Tibial nerve (tissue), 4 donors: Measurements from ENCODE around the gene NUP214.

Source experiments
- EP300 ChIP-seq, 2 donors: sonication (generic); formaldehyde crosslinking; IDR thresholded peaks; one replicate each; pipeline ENCODE4 v1.6.1; 2017; ENCODE audit warnings: antibody characterized with exemption in 2 of 2, mild to moderate bottlenecking in 1 of 2
- POLR2A ChIP-seq, 2 donors: fragments of 450-650 bp; IDR thresholded peaks; one replicate each; pipeline ENCODE4 v1.6.1; 2017; ENCODE audit warnings: antibody characterized with exemption in 2 of 2, mild to moderate bottlenecking in 2 of 2, moderate library complexity in 2 of 2
- TF ChIP-seq, protein P1 (sequence below), 5 experiments: fragments of 200-600 bp in 3 of 5; fragments of 450-650 bp in 2 of 5; sonication (generic) in 3 of 5; IDR thresholded peaks; one replicate each; pipeline ENCODE4 v1.5.1; 2016 to 2019; ENCODE audit warnings: antibody characterized with exemption in 5 of 5, mild to moderate bottlenecking in 3 of 5, moderate library complexity in 2 of 5

DNA sequence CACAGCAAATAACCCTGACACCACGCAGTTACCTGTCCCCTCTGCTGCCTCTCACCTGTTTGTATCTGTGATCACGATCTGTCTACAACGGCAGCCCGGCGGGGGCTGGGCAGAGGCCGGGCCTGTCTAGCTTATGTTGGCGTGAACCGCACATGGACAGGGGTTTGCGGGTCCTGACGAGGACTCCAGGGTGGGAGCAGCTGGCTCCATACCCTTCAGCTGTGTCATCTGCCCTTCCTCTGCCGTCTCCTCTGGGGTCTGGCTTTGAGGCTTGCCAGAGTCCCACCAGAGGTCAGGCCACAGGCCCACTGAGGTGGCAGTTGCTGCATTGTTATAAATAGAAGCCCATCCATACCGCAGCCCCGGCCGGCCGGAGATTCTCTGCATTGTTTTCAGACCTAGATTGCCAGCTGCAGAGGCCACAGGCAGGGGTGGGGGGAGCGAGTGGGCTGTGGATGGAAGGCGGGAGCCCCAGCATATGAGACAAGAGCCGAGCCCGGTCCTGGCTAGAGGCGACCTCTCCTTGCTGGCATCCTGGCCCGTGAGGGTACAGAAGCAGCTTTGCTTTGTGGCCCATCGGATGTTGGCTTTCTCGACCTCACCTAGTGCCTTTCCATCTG is 113.1 kb downstream of the NUP214 start:
- TF ChIP-seq, protein P1, sequence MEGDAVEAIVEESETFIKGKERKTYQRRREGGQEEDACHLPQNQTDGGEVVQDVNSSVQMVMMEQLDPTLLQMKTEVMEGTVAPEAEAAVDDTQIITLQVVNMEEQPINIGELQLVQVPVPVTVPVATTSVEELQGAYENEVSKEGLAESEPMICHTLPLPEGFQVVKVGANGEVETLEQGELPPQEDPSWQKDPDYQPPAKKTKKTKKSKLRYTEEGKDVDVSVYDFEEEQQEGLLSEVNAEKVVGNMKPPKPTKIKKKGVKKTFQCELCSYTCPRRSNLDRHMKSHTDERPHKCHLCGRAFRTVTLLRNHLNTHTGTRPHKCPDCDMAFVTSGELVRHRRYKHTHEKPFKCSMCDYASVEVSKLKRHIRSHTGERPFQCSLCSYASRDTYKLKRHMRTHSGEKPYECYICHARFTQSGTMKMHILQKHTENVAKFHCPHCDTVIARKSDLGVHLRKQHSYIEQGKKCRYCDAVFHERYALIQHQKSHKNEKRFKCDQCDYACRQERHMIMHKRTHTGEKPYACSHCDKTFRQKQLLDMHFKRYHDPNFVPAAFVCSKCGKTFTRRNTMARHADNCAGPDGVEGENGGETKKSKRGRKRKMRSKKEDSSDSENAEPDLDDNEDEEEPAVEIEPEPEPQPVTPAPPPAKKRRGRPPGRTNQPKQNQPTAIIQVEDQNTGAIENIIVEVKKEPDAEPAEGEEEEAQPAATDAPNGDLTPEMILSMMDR (IDR thresholded peaks at IDR 0.05) = no peak
- TF ChIP-seq POLR2A (IDR thresholded peaks at IDR 0.05) (no peak), EP300 (IDR thresholded peaks at IDR 0.05) (no peak)
